ENCODE measurements around the gene ALKBH6. TPM values are rescaled to one million over a fixed set of nuclear protein-coding genes. Genes with fewer than 3 reads are reported as not detected.
"Not testable (repeated sequence)": the region's sequence is repeated elsewhere in the genome, so short reads cannot be mapped to it uniquely, and the experiment has no call there.

The ALKBH6 gene
- 28.2 and 39.3 TPM in 2 replicates for total RNA-seq (2014; rRNA removed; shearing (Covaris generic))

- peak; percentile 100 for DNase-seq (ENCODE audit: low spot score)
- in situ Hi-C loops (cut with HindIII; ENCODE audit: low sequenced_read_pairs) = no loop called here
Measured at GRCh38 chr19:36014012-36014924, at the start of gene ALKBH6. ALKBH6 (minus strand) TSS chr19:36014213; CDS start chr19:36013397, 816 bp downstream.

GRCh38 chr19:36061367-36061766 lies 47.4 kb upstream of the ALKBH6 start:
- DNase-seq (ENCODE audit: low spot score) = no peak
- in situ Hi-C loops (cut with HindIII; ENCODE audit: low sequenced_read_pairs) = no loop called here

- in situ Hi-C loops (cut with HindIII; ENCODE audit: low sequenced_read_pairs) = no loop called here
- peak; percentile 57 for DNase-seq (ENCODE audit: low spot score)
Measured at GRCh38 chr19:36060430-36060829, 46.4 kb upstream of the ALKBH6 start.

GRCh38 chr19:36059180-36059910 lies 45.3 kb upstream of the ALKBH6 start:
- in situ Hi-C loops (cut with HindIII; ENCODE audit: low sequenced_read_pairs) = no loop called here
- no peak for DNase-seq (ENCODE audit: low spot score)

GRCh38 chr19:36058481-36059179 lies 44.6 kb upstream of the ALKBH6 start:
- in situ Hi-C loops (cut with HindIII; ENCODE audit: low sequenced_read_pairs) = no loop called here
- DNase-seq (ENCODE audit: low spot score) = no peak

- DNase-seq (ENCODE audit: low spot score) = no peak
- in situ Hi-C loops (cut with HindIII; ENCODE audit: low sequenced_read_pairs) = no loop called here
Measured at GRCh38 chr19:36054733-36055686, 41.0 kb upstream of the ALKBH6 start, which contains the start of gene WDR62. WDR62 (plus strand) TSS chr19:36054897; CDS start chr19:36054972, 75 bp downstream.

- in situ Hi-C loops (cut with HindIII; ENCODE audit: low sequenced_read_pairs) = no loop called here
- peak; percentile 99 for DNase-seq (ENCODE audit: low spot score)
Measured at GRCh38 chr19:36054119-36054732, 40.2 kb upstream of the ALKBH6 start, which contains the start of gene THAP8. THAP8 (minus strand) TSS chr19:36054285; CDS start chr19:36054217, 68 bp downstream.

GRCh38 chr19:36051637-36052036 lies 37.6 kb upstream of the ALKBH6 start:
- DNase-seq (ENCODE audit: low spot score) = no peak
- in situ Hi-C loops (cut with HindIII; ENCODE audit: low sequenced_read_pairs) = no loop called here

- in situ Hi-C loops (cut with HindIII; ENCODE audit: low sequenced_read_pairs) = no loop called here
- DNase-seq (ENCODE audit: low spot score) = peak; percentile 62
Measured at GRCh38 chr19:36051236-36051635, 37.2 kb upstream of the ALKBH6 start.

GRCh38 chr19:36049080-36049698 lies 35.2 kb upstream of the ALKBH6 start:
- no peak for DNase-seq (ENCODE audit: low spot score)
- in situ Hi-C loops (cut with HindIII; ENCODE audit: low sequenced_read_pairs) = no loop called here

- in situ Hi-C loops (cut with HindIII; ENCODE audit: low sequenced_read_pairs) = no loop called here
- no peak for DNase-seq (ENCODE audit: low spot score)
Measured at GRCh38 chr19:36047835-36048234, 33.8 kb upstream of the ALKBH6 start.

GRCh38 chr19:36046443-36047050 lies 32.5 kb upstream of the ALKBH6 start:
- no peak for DNase-seq (ENCODE audit: low spot score)
- in situ Hi-C loops (cut with HindIII; ENCODE audit: low sequenced_read_pairs) = no loop called here

GRCh38 chr19:36043952-36044351 lies 29.9 kb upstream of the ALKBH6 start:
- in situ Hi-C loops (cut with HindIII; ENCODE audit: low sequenced_read_pairs) = no loop called here

GRCh38 chr19:36041831-36042230 lies 27.8 kb upstream of the ALKBH6 start:
- DNase-seq (ENCODE audit: low spot score) = no peak
- in situ Hi-C loops (cut with HindIII; ENCODE audit: low sequenced_read_pairs) = no loop called here

More at GRCh38 chr19:36043952-36044351, 29.9 kb upstream of the ALKBH6 start:
- no peak for DNase-seq (ENCODE audit: low spot score)

- DNase-seq (ENCODE audit: low spot score); in situ Hi-C loops (cut with HindIII; ENCODE audit: low sequenced_read_pairs): not testable (repeated sequence)
Measured at GRCh38 chr19:36041092-36041491, 27.1 kb upstream of the ALKBH6 start.

GRCh38 chr19:36040495-36040894 lies 26.5 kb upstream of the ALKBH6 start:
- DNase-seq (ENCODE audit: low spot score) = no peak
- in situ Hi-C loops (cut with HindIII; ENCODE audit: low sequenced_read_pairs) = no loop called here

All from G401 (cell line).